C4-2B (cell line): Measurements from ENCODE around the gene SSX5.

Experiments used
- CTCF ChIP-seq: fragments of 450-650 bp; conservative IDR thresholded peaks from 2 replicates; pipeline ENCODE4 v1.5.1; 2017; ENCODE audit warnings: mild to moderate bottlenecking
- ZFX ChIP-seq: fragments of 450-650 bp; IDR thresholded peaks from 2 replicates; pipeline ENCODE4 v1.6.1; 2017

- TF ChIP-seq CTCF (no peak), ZFX (no peak)
Observed at GRCh38 chrX:48180811-48181210, 15.8 kb downstream of the SSX5 start.
